ENCODE data around the gene SIGLEC5.

Gene SIGLEC5

GRCh38 chr19:51594774-51595109 lies 35.5 kb downstream of the SIGLEC5 start:
- Histone ChIP-seq H3K4me3 (ENCODE audit: low read length, poor library complexity, severe bottlenecking) (peak overlapping the region; percentile 84), H3K36me3 (ENCODE audit: insufficient read depth, low read length) (no peaks in the 10 kb centered on the region), H3K4me1 (ENCODE audit: insufficient read depth, low read length, poor library complexity, severe bottlenecking) (peaks cover 3% of the 10 kb centered on the region), H3F3A (ENCODE audit: low read depth) (no peaks in the 10 kb centered on the region), H3K4me2 (ENCODE audit: low read depth, low read length, poor library complexity, severe bottlenecking) (peak overlapping the region; percentile 13), H3K9ac (ENCODE audit: low read depth, low read length, poor library complexity, severe bottlenecking) (no peak overlapping the region), H3K9me3 (ENCODE audit: insufficient read depth, low read depth, low read length) (no peaks in the 10 kb centered on the region), H4K20me1 (ENCODE audit: insufficient read depth, low read length, poor library complexity, severe bottlenecking) (no peaks in the 10 kb centered on the region), H2AFZ (ENCODE audit: low read length) (peak overlapping the region; percentile 53; the same call in 1 of the 2 replicates), H3K79me2 (ENCODE audit: insufficient read depth, low read length) (no peaks in the 10 kb centered on the region), H3K9me2 (replicated peaks; ENCODE audit: low read depth, low read length) (no peaks in the 10 kb centered on the region), H3K27me3 (ENCODE audit: insufficient read depth, low read length, poor library complexity, severe bottlenecking) (no peaks in the 10 kb centered on the region)
- TF ChIP-seq CTCF (conservative IDR thresholded peaks at IDR 0.05; ENCODE audit: low read length) (no peak), EZH2phosphoT487 (IDR thresholded peaks at IDR 0.05; ENCODE audit: borderline replicate concordance) (no peak)

- TF ChIP-seq CTCF (conservative IDR thresholded peaks at IDR 0.05; ENCODE audit: low read length) (no peak), EZH2phosphoT487 (IDR thresholded peaks at IDR 0.05; ENCODE audit: borderline replicate concordance) (no peak)
Measured at GRCh38 chr19:51593969-51594773, 36.0 kb downstream of the SIGLEC5 start.

GRCh38 chr19:51593138-51593890 lies 36.9 kb downstream of the SIGLEC5 start:
- no peaks in the 10 kb centered on the region for H3K27me3 ChIP-seq (ENCODE audit: insufficient read depth, low read length, poor library complexity, severe bottlenecking)
- no peak for TF ChIP-seq EZH2phosphoT487 (IDR thresholded peaks at IDR 0.05; ENCODE audit: borderline replicate concordance)
- TF ChIP-seq CTCF (conservative IDR thresholded peaks at IDR 0.05; ENCODE audit: low read length) = no peak
- H3K9ac ChIP-seq (ENCODE audit: low read depth, low read length, poor library complexity, severe bottlenecking) = peak overlapping the region; percentile 82
- H2AFZ ChIP-seq (ENCODE audit: low read length) = no peak overlapping the region; the same call in 1 of the 2 replicates
- H3K9me3 ChIP-seq (ENCODE audit: insufficient read depth, low read depth, low read length) = no peaks in the 10 kb centered on the region
- no peaks in the 10 kb centered on the region for H3K79me2 ChIP-seq (ENCODE audit: insufficient read depth, low read length)
- peaks cover 3% of the 10 kb centered on the region for H3K4me1 ChIP-seq (ENCODE audit: insufficient read depth, low read length, poor library complexity, severe bottlenecking)
- peak overlapping the region; percentile 84 for H3K4me3 ChIP-seq (ENCODE audit: low read length, poor library complexity, severe bottlenecking)
- H3F3A ChIP-seq (ENCODE audit: low read depth) = no peaks in the 10 kb centered on the region
- H3K4me2 ChIP-seq (ENCODE audit: low read depth, low read length, poor library complexity, severe bottlenecking) = peak overlapping the region; percentile 89
- H3K9me2 ChIP-seq (replicated peaks; ENCODE audit: low read depth, low read length) = no peaks in the 10 kb centered on the region
- no peaks in the 10 kb centered on the region for H4K20me1 ChIP-seq (ENCODE audit: insufficient read depth, low read length, poor library complexity, severe bottlenecking)
- no peaks in the 10 kb centered on the region for H3K36me3 ChIP-seq (ENCODE audit: insufficient read depth, low read length)

More at GRCh38 chr19:51593969-51594773, 36.0 kb downstream of the SIGLEC5 start:
- Histone ChIP-seq H3K27me3 (ENCODE audit: insufficient read depth, low read length, poor library complexity, severe bottlenecking) (no peaks in the 10 kb centered on the region), H3K9me3 (ENCODE audit: insufficient read depth, low read depth, low read length) (no peaks in the 10 kb centered on the region), H4K20me1 (ENCODE audit: insufficient read depth, low read length, poor library complexity, severe bottlenecking) (no peaks in the 10 kb centered on the region), H3K4me1 (ENCODE audit: insufficient read depth, low read length, poor library complexity, severe bottlenecking) (peaks cover 3% of the 10 kb centered on the region), H3K36me3 (ENCODE audit: insufficient read depth, low read length) (no peaks in the 10 kb centered on the region), H3K9ac (ENCODE audit: low read depth, low read length, poor library complexity, severe bottlenecking) (peak overlapping the region; percentile 82), H3F3A (ENCODE audit: low read depth) (no peaks in the 10 kb centered on the region), H2AFZ (ENCODE audit: low read length) (peak overlapping the region; percentile 90), H3K79me2 (ENCODE audit: insufficient read depth, low read length) (no peaks in the 10 kb centered on the region), H3K4me3 (ENCODE audit: low read length, poor library complexity, severe bottlenecking) (peak overlapping the region; percentile 84), H3K9me2 (replicated peaks; ENCODE audit: low read depth, low read length) (no peaks in the 10 kb centered on the region), H3K4me2 (ENCODE audit: low read depth, low read length, poor library complexity, severe bottlenecking) (peak overlapping the region; percentile 89)

Data from Loucy (cell line).